Daoy (cell line): ENCODE measurements around the gene NPAS3. TPM values are rescaled to one million over a fixed set of nuclear protein-coding genes. Genes with fewer than 3 reads are reported as not detected.

ENCODE experiments used
- DNase-seq: peaks from one replicate; pipeline ENCODE4 v3.0.0-alpha.2; 2015; ENCODE audit warnings: low read depth
- total RNA-seq: library from RNA; depleted of rRNA; stranded (reverse); fragments of >200 nt; shearing (Covaris generic); gene quantifications from 2 replicates; pipeline ENCODE4 v1.2.3, GENCODE V29; 2014

The NPAS3 gene
- total RNA-seq, 1 experiment from 2014 or later, result 1.9 TPM

DNA sequence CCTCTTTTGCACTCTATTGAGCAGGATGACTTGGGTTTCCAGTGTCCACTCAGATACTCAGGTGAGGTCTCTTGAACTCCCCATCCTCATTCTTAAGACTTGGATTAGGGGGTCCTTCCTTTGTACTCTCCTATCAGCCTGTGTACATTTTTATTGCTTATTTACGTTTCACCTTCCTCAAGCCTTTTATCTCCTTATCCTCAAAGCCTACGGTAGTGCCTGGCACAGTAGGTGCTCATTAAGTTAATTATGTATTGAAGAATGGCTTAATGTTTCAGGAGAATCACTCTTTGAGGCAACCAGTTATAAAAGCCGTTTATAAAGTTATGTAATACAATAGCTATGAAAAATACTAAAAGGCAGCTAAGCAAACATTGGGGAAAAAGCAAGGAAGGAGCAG is 315.7 kb downstream of the NPAS3 start:
- no peak for DNase-seq

DNA sequence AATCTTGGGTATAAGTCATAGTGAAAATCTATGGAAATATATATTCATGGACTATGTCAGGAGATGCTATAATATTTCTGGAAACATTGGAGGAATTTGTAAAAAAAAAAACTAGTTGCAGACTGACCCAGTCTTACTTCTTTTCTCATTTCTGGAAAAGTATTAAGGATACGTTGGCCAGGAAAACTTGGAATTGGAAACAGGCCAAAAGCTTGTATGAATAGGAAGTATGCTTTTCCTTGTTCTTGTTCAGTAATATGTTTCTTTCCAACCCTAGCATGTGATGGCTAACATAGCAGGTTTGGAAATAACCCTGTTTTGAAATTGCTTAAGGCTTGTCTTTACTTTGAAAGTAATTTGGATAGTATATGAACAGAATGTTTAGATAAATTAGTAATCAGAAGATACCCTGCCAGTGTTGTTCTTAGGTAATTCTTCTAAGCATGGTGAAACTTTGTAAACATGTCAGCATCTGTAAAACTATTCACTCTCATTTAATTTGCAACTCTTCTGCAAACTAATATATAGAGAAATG is 316.2 kb downstream of the NPAS3 start:
- DNase-seq, result no peak

DNA sequence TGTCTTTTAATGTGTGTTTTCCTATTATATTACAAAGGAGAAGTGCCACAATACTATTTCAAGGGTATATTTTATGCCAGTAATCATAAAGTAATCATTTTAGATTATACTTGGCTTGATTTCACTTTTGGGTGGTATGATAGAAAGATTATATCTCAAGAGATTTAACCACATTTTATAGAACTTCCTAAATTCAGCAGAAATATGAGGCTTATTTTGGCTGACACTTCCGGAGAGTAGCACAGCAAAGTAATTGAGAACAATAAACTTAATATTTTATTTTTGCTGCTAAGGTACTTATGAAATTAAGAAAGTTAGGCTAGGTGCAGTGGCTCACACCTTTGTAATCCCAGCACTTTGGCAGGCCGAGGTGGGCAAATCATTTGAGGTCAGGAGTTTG is 319.1 kb downstream of the NPAS3 start:
- DNase-seq, result no peak

GRCh38 chr14:33259764-33260163 is 321.1 kb downstream of the NPAS3 start:
- DNase-seq, result peak; percentile 42

DNA sequence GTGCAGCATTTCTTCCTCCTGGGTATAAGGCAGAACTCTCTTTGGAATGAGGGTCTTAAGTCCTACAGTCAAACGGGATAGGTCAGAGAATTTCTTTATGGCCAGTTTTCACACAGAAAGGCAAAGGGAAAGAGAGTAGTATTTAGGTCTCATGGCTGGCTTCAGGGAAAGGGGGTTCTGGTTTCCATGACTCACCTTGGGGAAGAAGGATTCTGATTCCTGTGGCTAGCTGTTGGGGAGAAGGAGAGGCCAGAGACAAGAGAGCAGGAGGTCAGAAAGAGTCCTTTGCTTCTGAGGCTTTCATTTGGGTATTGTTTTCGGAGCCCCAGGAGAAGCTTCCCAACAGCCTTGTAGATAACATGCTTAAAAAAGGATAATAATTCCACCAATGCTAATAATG is 332.5 kb downstream of the NPAS3 start:
- peak; percentile 84 for DNase-seq

- no peak for DNase-seq
These were observed 333.2 kb downstream of the NPAS3 start for GRCh38 chr14:33271891-33272290.

- peak; percentile 8 for DNase-seq
These were observed 335.3 kb downstream of the NPAS3 start for GRCh38 chr14:33273978-33274377.

DNA sequence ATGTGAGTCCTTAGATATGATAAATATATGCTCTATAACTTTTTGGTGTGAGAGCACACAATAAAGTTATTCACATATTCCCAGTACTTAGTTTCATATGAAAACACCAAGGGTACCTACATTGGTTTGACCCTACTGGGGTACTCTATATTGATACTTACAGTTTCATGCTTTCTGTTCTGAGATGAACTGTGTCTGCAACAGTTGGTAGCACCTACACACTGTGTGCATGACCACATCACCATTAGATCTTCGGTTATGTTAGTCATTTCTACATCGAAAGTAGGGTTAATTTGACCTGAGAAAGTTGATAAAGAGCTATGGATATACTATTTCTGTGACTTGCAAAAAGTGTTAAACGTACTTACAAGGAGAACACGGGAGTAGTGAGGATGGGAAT is 337.2 kb downstream of the NPAS3 start:
- no peak for DNase-seq

DNA sequence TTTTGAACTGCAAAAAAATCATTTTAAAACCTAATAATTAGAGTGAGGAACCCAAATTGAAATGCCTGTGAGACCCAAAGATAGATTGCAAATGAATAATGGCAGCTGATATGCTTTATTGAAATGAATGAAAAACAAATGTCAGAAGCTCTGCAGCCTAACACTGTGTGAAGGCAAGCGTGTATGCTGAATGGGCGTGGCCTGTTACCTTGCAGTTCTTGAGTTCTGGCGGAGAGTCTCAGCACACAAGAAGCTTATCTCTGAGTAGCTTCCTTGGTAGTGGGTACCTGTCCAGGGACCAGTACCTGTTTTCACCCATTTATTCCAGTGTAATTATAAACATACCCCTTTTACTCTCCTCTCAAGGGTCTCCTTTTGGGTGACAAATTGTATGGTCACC is 341.2 kb downstream of the NPAS3 start:
- DNase-seq, result no peak

DNA sequence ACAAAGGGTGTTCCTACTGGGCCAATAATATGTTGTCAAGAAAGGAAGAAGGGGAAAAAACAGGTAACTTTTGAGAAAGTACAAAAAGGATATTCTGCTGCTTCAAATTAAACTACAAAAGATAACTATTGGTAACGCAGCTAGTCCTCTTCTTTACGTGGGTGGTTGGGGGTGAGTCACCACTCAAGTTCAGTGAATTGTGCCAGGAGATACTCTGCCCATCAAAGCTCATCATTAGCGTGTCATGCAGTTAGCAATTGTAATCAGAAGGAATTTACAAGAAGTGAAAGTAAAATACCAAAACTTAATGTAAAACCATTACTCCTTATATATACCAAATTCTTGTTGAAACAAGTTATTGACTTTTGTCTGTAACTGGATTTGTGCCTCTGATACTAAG is 342.0 kb downstream of the NPAS3 start:
- peak; percentile 54 for DNase-seq

- DNase-seq, result no peak
These were observed 343.9 kb downstream of the NPAS3 start for GRCh38 chr14:33282331-33283230.

- DNase-seq, result no peak
These were observed 347.4 kb downstream of the NPAS3 start for GRCh38 chr14:33285902-33286700.

GRCh38 chr14:33287189-33287588 is 348.5 kb downstream of the NPAS3 start:
- DNase-seq, result peak; percentile 79

DNA sequence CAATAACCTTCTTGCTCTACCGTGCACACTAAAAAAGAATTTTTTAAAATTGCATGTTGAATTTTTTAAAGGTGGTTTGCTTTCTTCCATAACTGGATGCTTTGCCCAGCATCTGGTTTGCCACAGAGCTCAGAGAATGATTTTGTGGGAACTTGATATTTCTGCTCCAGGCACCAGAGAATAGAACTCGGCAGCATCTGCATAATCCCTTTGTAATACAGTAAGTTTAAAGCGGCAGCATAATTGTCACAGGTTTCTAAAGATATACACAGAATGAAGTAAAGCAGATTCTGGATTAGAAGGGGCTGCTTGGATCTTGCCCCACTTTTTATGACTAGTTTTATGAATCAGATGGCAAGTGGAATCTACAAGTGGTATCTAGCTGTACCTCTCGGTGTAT is 352.0 kb downstream of the NPAS3 start:
- no peak for DNase-seq

DNA sequence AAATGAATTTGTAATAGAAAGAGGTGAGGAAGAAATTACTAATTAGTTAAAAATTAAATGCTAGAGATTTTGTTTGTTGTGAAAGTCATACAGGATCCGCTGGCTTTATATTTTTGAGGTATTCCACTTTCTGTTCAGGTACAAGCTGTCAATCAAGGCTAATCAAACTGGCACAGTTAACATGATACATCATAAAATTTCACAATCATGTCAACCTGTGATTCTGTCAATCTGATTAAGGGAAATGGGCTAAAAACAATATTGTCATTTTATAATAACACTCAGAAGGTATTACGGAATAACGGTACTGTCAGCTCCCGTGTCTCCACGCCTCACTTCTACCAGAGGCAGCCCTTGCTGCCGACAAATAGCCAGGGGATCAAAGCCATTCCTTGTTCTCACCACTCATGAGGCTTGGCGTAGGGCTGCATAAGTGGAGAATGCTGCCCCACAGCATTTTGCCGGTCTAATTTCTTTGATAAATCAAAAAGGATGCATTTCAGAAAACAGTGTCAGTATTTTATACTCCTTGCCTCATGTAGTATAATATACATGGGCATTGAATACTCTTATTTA is 352.9 kb downstream of the NPAS3 start:
- DNase-seq, result no peak

DNA sequence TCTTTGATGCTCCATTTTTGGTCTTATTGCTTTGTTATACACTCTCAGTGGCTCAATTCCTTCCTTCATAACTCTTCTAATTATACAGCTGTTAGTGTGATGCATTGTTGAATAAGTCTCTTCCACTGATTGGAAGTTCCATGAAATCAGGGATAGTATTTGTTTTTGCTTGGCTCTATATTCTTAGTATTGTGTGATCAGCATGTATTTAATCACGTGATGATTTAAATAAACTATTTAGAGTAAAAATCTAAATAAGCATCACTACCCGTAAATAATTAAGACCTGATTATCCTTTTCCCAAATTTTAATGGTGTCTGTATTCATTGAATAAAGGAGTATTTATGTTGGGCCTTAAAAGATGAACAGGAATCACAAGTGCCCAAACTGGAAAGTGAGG is 355.7 kb downstream of the NPAS3 start:
- no peak for DNase-seq

- DNase-seq, result no peak
These were observed 358.9 kb downstream of the NPAS3 start for GRCh38 chr14:33297565-33297964.

GRCh38 chr14:33307691-33308251 is 369.1 kb downstream of the NPAS3 start:
- DNase-seq, result peak; percentile 89

GRCh38 chr14:33309106-33309505 is 370.4 kb downstream of the NPAS3 start:
- no peak for DNase-seq

- DNase-seq, result no peak
These were observed 376.5 kb downstream of the NPAS3 start for GRCh38 chr14:33315217-33315616.

DNA sequence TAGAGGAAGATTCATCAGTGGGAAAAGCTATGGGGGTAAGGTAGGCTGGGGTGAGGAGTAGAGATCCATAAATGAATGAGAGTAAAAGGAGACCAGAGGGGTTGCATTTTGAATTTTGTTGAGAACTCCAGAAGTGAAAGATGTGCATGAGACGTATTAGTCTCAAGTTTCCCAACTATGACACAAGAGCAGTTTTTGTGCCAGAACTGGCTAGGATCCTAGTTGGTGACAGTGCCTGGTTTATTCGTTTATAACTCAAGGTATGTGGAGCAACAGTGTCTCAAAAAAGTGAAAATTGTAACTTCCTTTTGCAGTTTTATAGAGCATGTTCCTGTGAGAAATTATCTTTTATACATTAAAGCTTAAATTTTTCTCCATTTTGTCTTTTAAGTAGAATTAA is 377.0 kb downstream of the NPAS3 start:
- no peak for DNase-seq

GRCh38 chr14:33317675-33318074 is 379.0 kb downstream of the NPAS3 start:
- DNase-seq, result no peak
